PC-3 (cell line): ENCODE measurements around the gene PCBP3. TPM values are rescaled to one million over a fixed set of nuclear protein-coding genes. Genes with fewer than 3 reads are reported as not detected.

Source experiments
- ATAC-seq: fragments of 200-7000 bp; cut with Tn5 transposase; 2 replicates; pipeline ENCODE4 v1.9.1; 2020; ENCODE audit warnings: mild to moderate bottlenecking, moderate library complexity
- BruUV-seq: library from RNA; stranded (reverse); fragments of 400-500 nt; replicated peaks from 2 replicates; lab custom pipeline; 2021; lab: Mats Ljungman, UMichigan
- CTCF ChIA-PET: fragments of 300-600 bp; sonication (Branson Sonifier 250); formaldehyde crosslinking; loops from one replicate; lab custom pipeline; 2022; ENCODE audit warnings: antibody characterized with exemption; lab: Charles Lee
- POLR2A ChIA-PET: fragments of 300-600 bp; sonication (Branson Sonifier 250); formaldehyde crosslinking; loops from one replicate; lab custom pipeline; 2022; ENCODE audit warnings: antibody characterized with exemption; ENCODE audit not compliant: unreplicated experiment; lab: Charles Lee
- DNase-seq: peaks from one replicate; pipeline ENCODE4 v3.0.0-alpha.2; 2015
- H2AFZ ChIP-seq: fragments of 300-600 bp; sonication (generic); 2 replicates; pipeline ENCODE4 v1.6.0; 2016; ENCODE audit warnings: antibody characterized with exemption, low read length
- H3F3A ChIP-seq: fragments of 300-600 bp; sonication (generic); one replicate; pipeline ENCODE4 v1.6.0; 2017; ENCODE audit warnings: antibody characterized with exemption, low read length, control low read depth, mild to moderate bottlenecking; ENCODE audit not compliant: unreplicated experiment
- H3K27ac ChIP-seq: fragments of 300-600 bp; sonication (generic); 2 replicates; pipeline ENCODE4 v1.5.1; 2016; ENCODE audit warnings: mild to moderate bottlenecking, low read length
- H3K27me3 ChIP-seq: fragments of 300-600 bp; sonication (generic); 2 replicates; pipeline ENCODE4 v1.6.1; 2016; ENCODE audit warnings: low read length, mixed read lengths
- H3K36me3 ChIP-seq: fragments of 300-600 bp; sonication (generic); 2 replicates; pipeline ENCODE4 v1.6.1; 2016; ENCODE audit warnings: low read depth, mixed run types, low read length, mixed read lengths
- H3K4me1 ChIP-seq: fragments of 300-600 bp; sonication (generic); 2 replicates; pipeline ENCODE4 v1.5.1; 2016; ENCODE audit warnings: low read length; ENCODE audit not compliant: insufficient read depth
- H3K4me2 ChIP-seq: fragments of 300-600 bp; sonication (generic); 2 replicates; pipeline ENCODE4 v1.6.0; 2016; ENCODE audit warnings: low read length
- H3K4me3 ChIP-seq: fragments of 300-600 bp; sonication (generic); 2 replicates; pipeline ENCODE4 v1.5.1; 2016; ENCODE audit warnings: mild to moderate bottlenecking, low read length, mixed read lengths
- H3K79me2 ChIP-seq: fragments of 300-600 bp; sonication (generic); 2 replicates; pipeline ENCODE4 v1.6.1; 2017; ENCODE audit warnings: low read length, mixed read lengths
- H3K9ac ChIP-seq: fragments of 300-600 bp; sonication (generic); 2 replicates; pipeline ENCODE4 v1.6.0; 2016; ENCODE audit warnings: mild to moderate bottlenecking, low read length
- H3K9me2 ChIP-seq: fragments of 300-600 bp; sonication (generic); replicated peaks from 2 replicates; pipeline ENCODE4 v1.6.1; 2016; ENCODE audit warnings: mixed run types, low read length, mixed read lengths
- H3K9me3 ChIP-seq: fragments of 300-600 bp; sonication (generic); 2 replicates; pipeline ENCODE4 v1.6.1; 2016; ENCODE audit warnings: low read length, mixed read lengths
- H4K20me1 ChIP-seq: fragments of 300-600 bp; sonication (generic); 2 replicates; pipeline ENCODE4 v1.6.1; 2016; ENCODE audit warnings: low read length, mixed read lengths
- CTCF ChIP-seq: fragments of 300-600 bp; sonication (generic); conservative IDR thresholded peaks from 2 replicates; pipeline ENCODE4 v1.5.1; 2017; ENCODE audit warnings: antibody characterized with exemption, low read depth, mild to moderate bottlenecking, low read length
- EZH2 ChIP-seq: fragments of 300-600 bp; sonication (generic); IDR thresholded peaks from one replicate; pipeline ENCODE4 v1.6.1; 2017; ENCODE audit warnings: antibody characterized with exemption, mild to moderate bottlenecking, low read length; ENCODE audit not compliant: unreplicated experiment
- EZH2phosphoT487 ChIP-seq: fragments of 300-600 bp; sonication (generic); IDR thresholded peaks from 2 replicates; pipeline ENCODE4 v1.6.1; 2018; ENCODE audit warnings: mild to moderate bottlenecking, antibody characterized with exemption, low read length, borderline replicate concordance
- intact Hi-C: fragments of 100-400 bp; cut with micrococcal nuclease; formaldehyde crosslinking; loops from 2 replicates; pipeline ENCODE4 v1.9.0; 2023
- total RNA-seq: library from RNA; depleted of rRNA; stranded (reverse); fragments of >200 nt; gene quantifications from 2 replicates; pipeline ENCODE4 v1.2.3, GENCODE V29; 2014

Gene PCBP3
- total RNA-seq, 1 experiment from 2014 or later = 2.4 TPM

- H4K20me1 ChIP-seq = no peaks in the 10 kb centered on the region
- no peak for ATAC-seq
- BruUV-seq = no TSS peak
- CTCF ChIA-PET = no interaction called here
- no peak overlapping the region for H3K9ac ChIP-seq
- peaks cover 25% of the 10 kb centered on the region; the same call in 1 of the 2 replicates for H3K4me1 ChIP-seq
- H3K27me3 ChIP-seq = no peaks in the 10 kb centered on the region
- no peak overlapping the region for H3K4me3 ChIP-seq
- no peak overlapping the region for H2AFZ ChIP-seq
- no peaks in the 10 kb centered on the region for H3K79me2 ChIP-seq
- no peak overlapping the region for H3K27ac ChIP-seq
- POLR2A ChIA-PET = no interaction called here
- no peaks in the 10 kb centered on the region for H3F3A ChIP-seq
- no peak overlapping the region for H3K4me2 ChIP-seq
- no peaks in the 10 kb centered on the region for H3K9me2 ChIP-seq
- no peaks in the 10 kb centered on the region for H3K36me3 ChIP-seq
- intact Hi-C loops = no loop called here
- H3K9me3 ChIP-seq = no peaks in the 10 kb centered on the region
- TF ChIP-seq EZH2phosphoT487 (no peak), CTCF (no peak), EZH2 (no peak)
- DNase-seq = no peak
Measured at GRCh38 chr21:45833414-45833813, 189.9 kb downstream of the PCBP3 start.

- H3K79me2 ChIP-seq = no peaks in the 10 kb centered on the region
- H3K4me2 ChIP-seq = no peak overlapping the region
- no peak overlapping the region for H3K9ac ChIP-seq
- H3K27me3 ChIP-seq = no peaks in the 10 kb centered on the region
- ChIA-PET CTCF (no interaction called here), POLR2A (no interaction called here)
- no peaks in the 10 kb centered on the region for H3K9me3 ChIP-seq
- peaks cover 32% of the 10 kb centered on the region for H3K4me1 ChIP-seq
- DNase-seq (no peak), ATAC-seq (no peak)
- H3K36me3 ChIP-seq = no peaks in the 10 kb centered on the region
- intact Hi-C loops = no loop called here
- no peaks in the 10 kb centered on the region for H3K9me2 ChIP-seq
- BruUV-seq = no TSS peak
- no peaks in the 10 kb centered on the region for H4K20me1 ChIP-seq
- H3K4me3 ChIP-seq = no peak overlapping the region
- H2AFZ ChIP-seq = no peak overlapping the region
- TF ChIP-seq CTCF = no peak
- no peak for TF ChIP-seq EZH2
- TF ChIP-seq EZH2phosphoT487 = no peak
- no peaks in the 10 kb centered on the region for H3F3A ChIP-seq
- H3K27ac ChIP-seq = no peak overlapping the region
Measured at GRCh38 chr21:45834026-45834715, 190.6 kb downstream of the PCBP3 start.

GRCh38 chr21:45834821-45835293, 191.3 kb downstream of the PCBP3 start:
- Histone ChIP-seq H3K4me2 (no peak overlapping the region), H3K79me2 (no peaks in the 10 kb centered on the region), H3F3A (no peaks in the 10 kb centered on the region), H3K9me3 (no peaks in the 10 kb centered on the region), H3K9me2 (no peaks in the 10 kb centered on the region), H3K36me3 (no peaks in the 10 kb centered on the region), H3K27ac (no peak overlapping the region), H2AFZ (no peak overlapping the region), H4K20me1 (no peaks in the 10 kb centered on the region), H3K27me3 (no peaks in the 10 kb centered on the region), H3K4me1 (peaks cover 37% of the 10 kb centered on the region), H3K4me3 (no peak overlapping the region), H3K9ac (no peak overlapping the region)
- POLR2A ChIA-PET = no interaction called here
- no peak for TF ChIP-seq EZH2
- TF ChIP-seq EZH2phosphoT487 = no peak
- TF ChIP-seq CTCF = no peak
- no peak for DNase-seq
- CTCF ChIA-PET = no interaction called here
- ATAC-seq = no peak
- no TSS peak for BruUV-seq
- intact Hi-C loops = no loop called here
